NCI-H510A treated with DMSO at 0.1 percent for 48 hours (cell line): Measurements from ENCODE around the gene CD320.
"Not testable (repeated sequence)": the region's sequence is repeated elsewhere in the genome, so short reads cannot be mapped to it uniquely, and the experiment has no call there.

ENCODE experiments used
- DNase-seq: peaks from one replicate; lab custom pipeline; 2025; lab: John Stamatoyannopoulos, UW

The CD320 gene

DNA sequence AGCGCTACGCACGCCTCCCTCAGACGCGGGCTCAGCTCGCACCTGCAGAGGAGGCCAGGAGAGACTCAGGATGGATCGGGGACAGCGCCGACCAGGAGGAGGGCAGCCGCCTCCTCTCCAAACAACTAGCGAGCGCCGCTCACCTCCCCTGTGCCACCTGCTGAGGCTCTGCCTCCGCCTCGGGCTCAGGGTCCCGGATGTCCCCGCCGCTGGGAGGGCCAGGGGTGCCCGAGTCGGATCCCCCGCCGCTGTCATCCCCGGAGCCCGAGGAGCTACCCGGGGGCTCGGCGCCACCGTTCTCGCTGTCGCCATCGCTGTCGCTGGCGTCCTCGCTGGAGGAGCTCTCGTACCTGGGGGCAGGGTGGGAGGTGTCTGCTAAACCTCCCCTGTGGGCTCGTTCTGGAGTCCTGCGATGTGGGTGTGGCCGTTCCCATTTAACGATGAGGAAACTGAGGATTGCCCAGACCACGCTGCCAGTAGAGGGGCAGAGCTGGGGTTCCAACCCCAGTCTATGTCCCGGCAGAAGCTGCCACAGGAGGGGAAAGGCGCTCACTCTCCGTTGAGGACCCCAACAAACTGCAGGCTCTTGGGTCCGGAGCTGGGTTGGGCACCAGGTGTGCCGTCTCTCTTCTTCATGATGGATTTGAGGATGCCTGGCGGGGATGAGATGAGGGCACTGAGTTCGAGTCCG lies 25.8 kb upstream of the CD320 start:
- DNase-seq = peak; percentile 32

DNA sequence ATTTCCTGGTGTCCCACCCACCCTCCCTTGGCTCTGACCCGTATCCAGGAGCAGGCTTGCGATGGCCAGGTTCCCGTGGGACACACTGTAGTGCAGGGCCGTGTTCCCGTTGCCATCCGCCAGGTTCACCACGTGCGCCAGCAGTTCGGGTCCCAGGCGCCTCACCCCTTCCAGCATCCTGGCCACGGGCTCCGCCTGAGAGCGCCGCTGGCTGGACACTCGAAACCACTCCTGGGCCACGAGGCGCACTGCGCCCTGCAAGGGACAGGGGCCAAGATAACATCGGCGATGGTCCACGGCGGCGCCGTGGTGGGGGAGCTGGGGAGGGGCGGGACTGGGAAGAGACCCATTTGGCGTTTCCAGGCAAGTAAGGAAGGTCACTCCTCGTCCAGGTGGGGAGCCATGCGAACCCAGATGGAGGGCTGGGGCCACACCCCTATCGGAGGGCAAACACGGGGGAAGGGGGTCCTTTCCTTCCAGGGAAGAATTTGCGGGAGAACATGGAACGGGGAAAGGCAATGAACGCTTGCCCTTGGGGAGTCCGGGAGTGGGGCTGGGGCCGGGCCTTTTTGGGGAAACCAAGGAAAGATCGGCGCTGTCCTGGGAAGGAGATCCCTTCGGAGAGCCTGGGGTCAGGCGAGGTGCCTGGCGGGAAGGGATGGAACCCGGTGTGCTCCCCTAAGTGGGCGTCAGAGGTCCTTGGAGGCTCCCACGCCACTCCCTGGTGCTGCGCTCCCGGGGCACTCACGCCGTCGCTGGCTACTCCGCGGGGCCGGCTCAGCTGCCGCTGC lies 25.0 kb upstream of the CD320 start:
- no peak for DNase-seq

DNA sequence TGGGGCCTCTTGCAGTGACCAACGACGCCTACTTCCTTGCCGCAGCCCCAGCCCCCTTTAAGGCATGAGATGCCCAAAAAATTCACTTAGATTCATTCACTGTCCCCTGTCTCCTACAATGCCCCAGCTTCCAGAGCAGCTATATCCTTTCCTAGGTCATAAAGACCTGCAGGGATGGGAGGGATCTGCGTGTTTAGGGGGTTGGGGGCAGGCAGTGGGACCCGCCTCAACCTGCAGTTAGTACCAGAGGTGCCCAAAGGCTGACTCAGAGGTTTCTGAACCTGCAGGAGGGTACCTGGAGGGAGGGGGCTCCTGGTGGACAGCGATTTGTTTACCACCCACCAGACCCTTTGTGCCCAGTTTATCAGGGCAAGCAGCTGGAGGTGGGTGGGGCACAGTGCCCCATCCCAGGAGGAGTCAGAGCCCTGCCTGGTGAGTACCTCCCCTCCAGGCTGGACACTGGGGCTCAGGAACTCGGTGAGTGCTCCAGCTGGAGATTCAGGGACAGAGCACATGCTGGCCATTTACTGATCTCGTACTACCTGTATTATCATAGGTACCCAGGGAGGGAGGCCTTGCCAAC lies 23.2 kb upstream of the CD320 start:
- no peak for DNase-seq

DNA sequence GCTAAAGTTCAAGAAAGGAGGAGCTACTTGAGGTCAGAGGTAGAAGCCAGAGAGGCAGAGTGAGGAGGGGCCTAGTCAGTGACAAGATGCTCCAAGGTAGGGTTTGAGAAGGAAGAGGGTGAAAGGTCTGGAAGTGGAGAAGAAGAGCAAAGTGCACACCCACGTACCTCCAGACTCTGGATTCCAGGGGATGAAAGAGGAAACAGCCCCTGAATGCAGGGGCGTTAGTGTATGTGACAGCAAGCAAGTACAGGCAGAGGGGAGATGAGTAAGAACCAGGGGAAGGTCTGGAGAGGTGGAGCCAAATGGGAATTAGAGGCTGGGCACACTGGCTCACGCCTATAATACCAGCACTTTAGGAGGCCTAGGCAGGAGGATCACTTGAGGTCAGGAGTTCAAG lies 21.8 kb upstream of the CD320 start:
- no peak for DNase-seq

DNA sequence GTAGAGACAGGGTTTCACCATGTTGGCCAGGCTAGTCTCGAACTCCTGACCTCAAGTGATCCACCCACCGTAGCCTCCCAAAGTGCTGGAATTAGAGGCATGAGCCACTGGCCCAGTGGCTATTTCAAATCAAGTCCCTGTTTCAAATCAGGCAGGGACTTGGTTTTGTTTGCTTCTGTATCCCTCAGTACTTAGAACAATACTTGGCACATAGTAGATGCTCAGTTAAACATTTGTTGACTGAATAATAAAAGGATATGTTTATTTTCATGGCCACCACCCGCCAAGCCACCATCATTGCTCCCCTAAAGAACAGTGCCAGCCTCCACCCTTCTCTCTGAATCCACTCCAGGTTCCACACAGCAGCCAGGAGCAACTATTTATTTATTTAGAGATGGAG lies 17.3 kb upstream of the CD320 start:
- no peak for DNase-seq

DNA sequence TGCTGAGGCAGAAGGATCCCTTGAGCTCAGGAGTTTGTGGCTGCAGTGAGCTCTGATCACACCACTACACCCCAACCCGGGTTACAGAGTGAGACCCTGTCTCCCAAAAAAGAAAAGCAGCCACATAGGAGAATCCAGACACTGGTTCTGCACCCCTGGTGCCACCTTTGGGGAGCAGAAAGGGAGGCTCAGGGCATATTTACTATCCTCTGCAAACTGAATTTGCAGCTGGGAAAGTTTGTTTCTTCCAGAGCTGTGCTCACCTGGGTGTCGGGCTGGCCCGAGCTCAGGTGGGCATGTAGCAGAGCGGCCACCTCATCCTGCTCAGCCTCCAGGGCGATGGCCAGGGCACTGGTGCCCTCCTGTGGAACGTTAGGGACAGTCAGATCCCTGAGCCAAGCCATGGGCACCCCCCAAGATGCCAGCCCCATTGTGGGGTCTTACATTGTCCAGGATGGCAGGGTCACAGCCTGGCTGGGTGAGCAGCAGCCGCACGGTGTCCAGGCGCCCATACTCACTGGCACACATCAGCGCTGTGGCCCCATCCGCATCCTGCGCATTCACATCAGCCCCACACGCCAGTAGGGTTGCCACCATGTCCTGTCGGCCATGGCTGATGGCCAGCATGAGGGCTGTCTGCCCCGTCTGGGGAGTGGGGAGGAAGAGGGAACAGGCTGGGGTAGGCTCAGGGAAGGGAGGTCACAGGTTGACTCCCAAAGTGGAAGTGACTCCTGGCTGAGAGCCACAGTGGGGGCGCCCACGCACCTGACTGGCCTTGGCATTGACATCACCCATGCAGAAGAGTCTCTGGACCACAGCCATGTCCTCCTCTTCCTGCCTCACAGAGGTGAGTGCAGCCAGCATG lies 16.3 kb upstream of the CD320 start:
- DNase-seq = no peak

DNA sequence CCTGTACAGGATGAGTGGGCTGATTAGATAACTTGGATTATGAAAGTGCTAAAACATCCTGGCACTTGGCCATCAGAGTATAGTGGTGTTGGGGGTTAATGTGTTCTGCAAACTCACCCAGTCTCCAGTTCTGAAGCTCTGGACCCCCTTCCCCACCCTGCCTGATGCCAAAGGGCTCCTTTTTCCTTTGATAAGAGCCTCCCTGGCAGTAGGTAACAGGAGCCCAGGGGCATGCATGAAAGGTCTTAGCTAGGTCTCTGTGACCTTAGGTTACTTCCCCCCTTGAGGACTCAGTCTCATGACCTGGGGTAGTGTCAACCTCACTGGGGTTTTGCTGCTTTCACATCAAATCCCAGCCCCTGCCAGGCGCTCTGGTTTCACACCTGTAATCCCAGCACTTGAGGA lies 15.6 kb upstream of the CD320 start:
- DNase-seq = no peak

DNA sequence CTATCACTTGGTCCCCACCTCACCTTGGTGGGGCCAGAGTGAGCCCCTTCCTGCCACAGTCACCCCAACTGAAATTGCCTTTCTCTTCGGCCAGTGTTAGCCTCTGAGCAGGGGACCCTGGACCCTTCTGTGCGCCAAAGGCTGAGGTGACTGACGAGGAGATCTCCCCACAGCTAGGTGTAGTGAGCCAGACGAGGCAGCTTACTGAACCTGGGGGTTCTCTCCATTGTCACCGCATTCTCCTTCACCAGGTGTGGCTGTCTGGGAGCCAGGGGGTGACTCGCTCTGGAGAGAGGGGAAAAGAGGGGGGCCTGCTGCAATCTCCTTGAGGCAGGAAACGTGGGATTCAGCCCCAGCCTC lies 14.5 kb upstream of the CD320 start:
- DNase-seq = no peak

DNA sequence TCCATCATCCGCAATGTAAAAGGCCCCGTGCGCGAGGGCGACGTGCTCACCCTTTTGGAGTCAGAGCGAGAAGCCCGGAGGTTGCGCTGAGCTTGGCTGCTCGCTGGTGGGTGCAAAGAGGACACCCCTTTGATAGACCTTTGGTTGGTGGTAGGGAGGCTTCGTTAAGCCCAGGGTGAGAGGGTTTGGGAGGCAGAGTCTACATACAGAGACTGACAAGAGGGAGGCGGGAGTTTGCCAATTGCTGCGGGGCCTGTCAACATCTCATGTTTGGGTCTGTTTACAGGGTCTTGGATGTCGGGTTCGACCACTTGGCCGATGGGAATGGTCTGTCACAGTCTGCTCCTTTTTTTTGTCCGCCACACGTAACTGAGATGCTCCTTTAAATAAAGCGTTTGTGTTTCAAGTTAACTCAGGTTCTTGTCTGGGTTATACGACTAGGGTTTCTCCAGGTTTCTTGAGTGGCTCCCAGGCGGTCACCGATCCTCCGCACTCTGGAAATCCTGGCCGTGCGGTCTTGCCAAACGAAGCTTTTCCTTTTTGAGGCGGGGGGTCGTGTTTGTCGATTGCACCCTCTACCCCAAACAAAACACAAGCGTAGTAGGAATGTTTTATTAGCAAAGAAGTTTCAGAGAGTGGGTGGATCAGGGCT lies 14.0 kb upstream of the CD320 start:
- no peak for DNase-seq

DNA sequence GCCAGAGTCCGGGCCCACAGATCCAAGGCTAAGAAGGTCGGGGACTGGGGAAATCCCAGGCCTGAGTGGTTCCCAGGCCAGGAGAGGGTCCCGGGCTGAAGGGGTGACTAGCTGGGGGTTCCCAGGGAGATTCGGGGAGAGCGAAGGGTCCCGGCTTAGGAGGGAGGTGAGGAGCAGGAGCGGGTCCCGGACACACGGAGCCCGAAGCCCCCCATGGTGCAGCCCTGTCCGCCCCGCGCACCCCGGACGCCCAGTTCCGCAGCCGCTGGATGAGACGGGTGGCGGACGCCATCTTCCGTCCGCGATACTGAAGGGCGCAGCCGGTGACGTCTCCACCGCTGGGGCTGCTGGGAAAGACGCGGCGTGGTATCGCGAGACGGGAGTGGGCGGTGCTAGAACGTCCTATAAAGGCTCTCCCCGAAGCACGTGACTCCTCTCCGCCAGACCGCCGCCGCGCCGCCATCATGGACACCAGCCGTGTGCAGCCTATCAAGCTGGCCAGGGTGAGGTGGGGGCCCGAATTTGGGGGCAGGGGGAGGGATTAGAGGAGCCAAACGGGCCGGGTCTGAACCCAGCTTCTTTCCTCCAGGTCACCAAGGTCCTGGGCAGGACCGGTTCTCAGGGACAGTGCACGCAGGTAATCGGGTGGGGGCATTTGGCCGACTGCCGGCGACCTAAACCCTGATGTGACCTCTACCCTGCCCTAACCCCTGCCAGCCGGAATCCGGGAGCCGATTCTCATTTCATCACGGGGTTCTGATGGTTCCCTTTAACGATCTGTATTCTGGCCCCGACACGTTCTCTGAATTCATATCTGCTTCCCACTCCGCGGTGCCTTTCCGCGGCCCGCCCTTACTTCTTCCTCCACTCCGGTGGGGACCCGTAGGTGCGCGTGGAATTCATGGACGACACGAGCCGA lies 13.2 kb upstream of the CD320 start, which contains the start of the genes NDUFA7 and RPS28:
Gene NDUFA7 (minus strand): TSS at position 309 of the 919 bp plus-strand sequence. CDS start 17 bp downstream, at position 292.
Gene RPS28 (plus strand): TSS at position 430 of the 919 bp plus-strand sequence. CDS start 35 bp downstream, at position 465.
- DNase-seq = peak; percentile 93

DNA sequence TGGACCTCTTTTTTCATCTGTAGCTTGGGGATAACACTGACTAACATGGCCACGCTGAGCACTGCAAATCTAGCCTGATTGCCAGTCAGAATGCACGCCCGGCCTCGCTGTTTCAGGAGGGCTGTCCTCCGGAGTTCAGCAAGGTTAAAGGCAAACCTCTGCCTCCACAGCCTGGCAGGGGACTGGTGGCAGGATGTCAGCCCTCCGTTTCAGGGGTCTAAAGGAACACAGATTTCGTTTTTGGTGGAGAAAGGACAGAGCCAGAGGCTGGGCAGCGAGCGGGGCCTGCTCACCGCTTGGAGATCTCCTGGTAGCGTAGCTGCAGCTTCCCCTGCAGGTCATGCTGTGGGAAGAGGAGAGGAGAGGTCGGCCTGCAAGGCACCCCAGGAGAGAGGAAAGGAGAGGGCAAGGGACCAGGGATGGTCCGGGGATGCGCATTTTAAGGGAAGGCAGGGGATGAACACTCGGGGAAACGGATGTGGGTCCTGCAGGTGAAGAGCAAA lies 12.5 kb upstream of the CD320 start:
- DNase-seq = no peak

DNA sequence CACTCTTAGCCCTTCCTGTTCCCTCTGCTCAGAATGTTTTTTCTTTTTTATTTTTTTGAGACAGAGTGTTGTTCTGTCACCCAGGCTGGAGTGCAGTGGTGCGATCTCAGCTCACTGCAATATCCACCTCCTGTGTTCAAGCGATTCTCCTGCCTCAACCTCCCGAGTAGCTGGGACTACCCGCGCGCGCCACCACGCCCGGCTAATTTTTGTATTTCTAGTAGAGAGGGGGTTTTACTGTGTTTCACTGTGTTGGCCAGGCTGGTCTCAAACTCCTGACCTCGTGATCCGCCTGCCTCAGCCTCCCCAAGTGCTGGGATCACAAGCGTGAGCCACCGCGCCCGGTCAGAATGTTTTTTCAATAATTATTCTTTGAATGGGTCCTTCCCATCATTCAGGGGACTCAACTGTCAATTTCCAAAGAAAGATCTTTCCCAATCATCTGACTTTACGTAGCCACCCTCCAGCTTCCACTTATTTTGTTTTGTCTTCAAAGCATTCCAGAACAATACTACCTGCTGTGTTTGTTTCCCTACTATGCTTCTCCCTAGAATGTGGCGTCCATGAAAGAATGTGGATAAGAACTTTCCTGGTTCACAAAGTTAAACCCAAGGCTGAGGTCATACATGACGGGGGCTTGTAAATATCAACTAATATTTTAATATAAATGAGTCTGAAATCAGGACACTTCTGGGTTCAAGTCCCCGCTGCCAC lies 11.8 kb upstream of the CD320 start:
- no peak for DNase-seq

DNA sequence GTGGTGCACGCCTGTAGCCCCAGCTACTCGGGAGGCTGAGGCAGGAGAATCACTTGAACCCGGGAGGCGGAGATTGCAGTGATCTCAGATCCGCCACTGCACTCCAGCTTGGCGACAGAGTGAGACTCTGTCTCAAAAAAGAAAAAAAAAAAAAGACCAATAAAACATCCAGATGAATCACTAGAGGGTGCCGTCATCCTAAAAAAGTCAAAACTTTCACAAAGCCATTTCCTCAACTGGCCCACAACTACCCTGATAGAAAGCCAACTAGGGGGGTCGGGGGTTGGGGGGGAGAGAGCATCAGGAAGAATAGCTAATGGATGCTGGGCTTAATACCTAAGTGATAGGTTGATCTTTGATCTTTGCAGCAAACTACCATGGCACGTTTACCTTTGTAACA lies 10.7 kb upstream of the CD320 start:
- not testable (repeated sequence) for DNase-seq

DNA sequence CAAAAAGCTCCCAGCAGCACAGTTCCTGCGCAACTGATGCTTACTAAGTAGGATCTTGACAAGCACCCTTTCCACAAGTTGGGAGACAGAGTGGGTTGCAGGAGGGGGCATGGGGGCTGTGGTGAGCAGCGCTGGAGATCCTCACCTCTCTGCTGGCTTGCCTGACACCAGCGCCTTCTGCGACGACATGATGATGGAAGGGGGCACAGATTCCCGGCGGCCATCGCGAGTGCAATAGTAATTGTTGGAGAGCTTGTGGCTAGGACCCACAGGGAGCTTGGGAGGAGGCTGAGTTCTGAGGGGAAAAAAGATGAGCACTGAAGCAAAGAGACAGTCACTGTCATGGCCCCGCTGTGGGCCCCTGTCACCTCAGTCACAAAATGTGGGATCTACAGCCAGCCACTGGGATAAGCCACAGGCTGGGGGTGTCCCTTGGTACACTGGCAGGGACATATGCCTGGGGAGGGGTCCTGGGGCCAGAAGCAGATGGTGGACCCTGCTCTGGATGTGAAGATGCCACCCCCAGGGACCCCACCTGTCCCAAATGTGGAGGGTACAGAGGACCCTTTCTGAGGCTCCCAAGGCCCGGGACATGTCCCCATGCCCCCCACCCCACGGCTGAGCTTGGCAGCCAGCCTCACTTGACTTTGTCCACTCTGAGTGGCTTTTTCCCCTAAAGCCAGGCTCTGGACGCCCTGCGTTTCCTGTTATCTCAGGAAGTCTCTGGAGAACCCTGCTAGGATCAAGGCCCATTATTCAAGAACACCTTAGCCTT lies 8.4 kb upstream of the CD320 start:
- DNase-seq = no peak

DNA sequence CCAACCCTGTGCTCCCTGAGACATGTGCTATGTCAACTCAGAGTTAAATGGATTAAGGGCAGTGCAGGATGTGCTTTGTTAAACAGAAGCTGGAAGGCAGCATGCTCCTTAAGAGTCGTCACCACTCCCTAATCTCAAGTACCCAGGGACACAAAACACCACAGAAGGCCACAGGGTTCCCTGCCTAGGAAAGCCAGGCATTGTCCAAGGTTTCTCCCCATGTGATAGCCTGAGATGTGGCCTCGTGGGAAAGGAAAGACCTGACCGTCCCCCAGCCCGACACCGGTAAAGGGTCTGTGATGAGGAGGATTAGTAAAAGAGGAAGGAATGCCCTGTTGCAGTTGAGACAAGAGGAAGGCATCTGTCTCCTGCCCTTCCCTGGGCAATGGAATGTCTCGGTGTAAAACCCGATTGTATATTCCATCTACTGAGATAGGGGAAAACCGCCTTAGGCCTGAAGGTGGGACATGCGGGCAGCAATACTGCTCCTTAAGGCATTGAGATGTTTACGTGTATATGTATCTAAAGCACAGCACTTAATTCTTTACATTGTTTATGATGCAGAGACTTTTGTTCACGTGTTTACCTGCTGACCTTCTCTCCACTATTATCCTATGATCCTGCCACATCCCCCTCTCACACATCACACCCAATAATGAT lies 7.0 kb upstream of the CD320 start:
- not testable (repeated sequence) for DNase-seq

DNA sequence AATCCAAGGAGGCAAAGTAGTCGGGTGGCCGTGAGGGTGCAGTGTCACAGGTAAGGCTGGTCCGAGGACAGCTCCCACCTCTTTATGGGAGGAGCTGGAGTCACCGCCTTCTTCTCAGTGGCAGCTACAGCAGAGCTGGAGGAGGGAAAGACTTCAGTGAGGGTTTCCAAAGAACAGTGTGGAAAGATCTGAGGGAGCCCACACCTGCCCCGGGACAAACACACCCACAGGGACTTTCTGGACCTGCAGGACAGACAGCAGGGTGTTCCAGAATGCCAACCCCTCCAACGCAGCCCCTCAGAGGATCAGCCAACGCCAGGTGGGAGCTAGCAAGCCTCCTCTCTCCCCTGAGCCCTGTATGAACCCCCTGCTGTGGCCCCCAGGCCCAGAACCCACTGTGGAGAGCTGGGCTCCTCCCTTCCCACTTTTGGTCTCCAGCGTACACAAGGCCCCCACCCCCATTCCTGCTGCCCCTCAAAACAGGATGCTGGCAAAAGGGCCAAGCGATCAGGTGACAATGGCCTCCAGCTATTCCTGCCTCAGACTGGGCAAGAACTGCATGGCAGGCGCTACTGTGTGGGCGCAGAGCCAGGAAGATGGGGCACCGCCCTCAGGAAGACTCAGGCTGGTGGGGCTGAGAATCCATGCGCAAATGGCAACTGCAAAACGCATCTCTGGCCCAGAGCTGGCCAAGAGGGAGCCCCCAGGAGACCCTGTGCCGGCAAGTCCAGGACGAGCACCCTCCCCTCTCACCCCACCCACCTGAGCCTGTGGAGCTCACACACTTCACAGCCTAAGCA lies 3.5 kb upstream of the CD320 start:
- DNase-seq = no peak

DNA sequence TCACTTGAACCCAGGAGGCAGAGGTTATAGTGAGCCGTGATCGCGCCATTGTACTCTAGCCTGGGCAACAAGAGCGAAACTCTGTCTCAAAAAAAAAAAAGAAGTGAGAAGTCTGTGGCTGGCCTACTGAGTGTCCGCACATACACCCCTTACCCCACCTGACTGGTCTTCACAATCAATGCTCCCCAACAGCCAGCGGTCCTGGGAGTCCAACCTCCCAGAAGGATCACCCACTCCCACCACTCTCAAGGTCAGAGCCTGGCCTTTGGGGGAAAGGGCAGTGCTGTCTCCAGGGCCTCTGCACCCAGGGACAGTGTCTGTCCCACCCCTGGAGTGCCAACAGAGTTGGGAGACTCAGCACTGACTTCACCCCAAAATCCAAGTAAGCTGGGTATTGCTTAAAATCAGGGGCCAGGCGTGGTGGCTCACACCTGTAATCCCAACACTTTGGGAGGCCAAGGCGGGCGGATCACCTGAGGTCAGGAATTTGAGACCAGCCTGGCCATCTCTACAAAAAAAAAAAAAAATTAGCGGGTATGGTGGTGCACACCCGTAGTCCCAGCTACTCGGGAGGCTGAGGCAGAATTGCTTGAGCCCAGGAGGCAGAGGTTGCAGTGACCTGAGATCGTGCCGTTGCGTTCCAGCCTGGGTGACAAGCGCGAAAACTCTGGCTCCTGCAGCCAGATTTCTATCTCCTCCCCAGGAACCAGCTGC lies 2.3 kb upstream of the CD320 start:
- DNase-seq = no peak
